GM13976 (cell line): Measurements from ENCODE around the gene ZNF385B.

Experiments used
- DNase-seq: peaks from one replicate; pipeline ENCODE4 v3.0.0; 2012; ENCODE audit warnings: low spot score
- CTCF ChIP-seq: IDR thresholded peaks from 2 replicates; pipeline ENCODE4 v1.5.1; 2012; ENCODE audit warnings: borderline replicate concordance, mild to moderate bottlenecking; ENCODE audit not compliant: insufficient read depth; ENCODE audit errors: extremely low read depth, missing control alignments, control extremely low read depth
- in situ Hi-C: fragments of 300-500 bp; cut with MboI; formaldehyde crosslinking; loops from one replicate; pipeline ENCODE4 v1.12.0; 2022; ENCODE audit warnings: low sequenced_read_pairs, mixed read lengths, inconsistent platforms; ENCODE audit not compliant: unreplicated experiment

The ZNF385B gene

DNA sequence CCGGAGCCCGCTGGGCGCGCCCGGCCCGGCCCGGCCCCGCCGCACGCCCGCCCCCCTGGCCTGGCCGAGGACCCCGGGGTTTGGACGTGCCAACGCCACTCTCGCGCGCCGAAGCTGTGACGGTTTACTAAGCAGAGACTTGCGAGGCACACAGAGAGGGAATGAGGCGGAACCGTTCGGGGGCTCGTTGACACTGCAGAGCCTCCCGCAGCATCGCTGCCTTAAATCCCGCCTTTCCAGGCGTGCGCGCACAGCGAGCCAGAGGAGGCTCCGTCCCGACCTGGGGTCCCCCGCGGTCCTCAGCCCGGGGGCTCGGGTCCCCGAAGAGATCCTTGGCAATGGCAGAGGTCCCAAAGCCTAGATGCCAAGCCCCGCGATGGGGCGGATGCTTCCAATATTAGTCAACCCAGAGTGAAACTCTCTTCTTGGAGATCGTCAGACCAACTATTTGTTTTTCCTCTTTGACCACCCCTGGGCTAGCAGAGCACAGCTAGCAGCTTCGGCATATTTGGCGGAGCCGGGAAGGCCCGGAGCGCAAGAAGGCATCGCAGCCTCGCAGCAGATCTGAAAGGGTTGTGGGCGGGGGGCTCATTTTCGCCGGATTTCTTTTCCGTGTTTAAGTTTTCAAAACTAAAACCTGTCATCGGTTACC is at the start of gene ZNF385B:
ZNF385B (minus strand) TSS at position 197 of the 652 bp plus-strand sequence.
- DNase-seq: peak; percentile 37
- in situ Hi-C loops: no loop called here
- TF ChIP-seq CTCF: no peak

- DNase-seq: no peak
- in situ Hi-C loops: no loop called here
- no peak for TF ChIP-seq CTCF
These were observed 49.3 kb upstream of the ZNF385B start for GRCh38 chr2:179910735-179911113.

DNA sequence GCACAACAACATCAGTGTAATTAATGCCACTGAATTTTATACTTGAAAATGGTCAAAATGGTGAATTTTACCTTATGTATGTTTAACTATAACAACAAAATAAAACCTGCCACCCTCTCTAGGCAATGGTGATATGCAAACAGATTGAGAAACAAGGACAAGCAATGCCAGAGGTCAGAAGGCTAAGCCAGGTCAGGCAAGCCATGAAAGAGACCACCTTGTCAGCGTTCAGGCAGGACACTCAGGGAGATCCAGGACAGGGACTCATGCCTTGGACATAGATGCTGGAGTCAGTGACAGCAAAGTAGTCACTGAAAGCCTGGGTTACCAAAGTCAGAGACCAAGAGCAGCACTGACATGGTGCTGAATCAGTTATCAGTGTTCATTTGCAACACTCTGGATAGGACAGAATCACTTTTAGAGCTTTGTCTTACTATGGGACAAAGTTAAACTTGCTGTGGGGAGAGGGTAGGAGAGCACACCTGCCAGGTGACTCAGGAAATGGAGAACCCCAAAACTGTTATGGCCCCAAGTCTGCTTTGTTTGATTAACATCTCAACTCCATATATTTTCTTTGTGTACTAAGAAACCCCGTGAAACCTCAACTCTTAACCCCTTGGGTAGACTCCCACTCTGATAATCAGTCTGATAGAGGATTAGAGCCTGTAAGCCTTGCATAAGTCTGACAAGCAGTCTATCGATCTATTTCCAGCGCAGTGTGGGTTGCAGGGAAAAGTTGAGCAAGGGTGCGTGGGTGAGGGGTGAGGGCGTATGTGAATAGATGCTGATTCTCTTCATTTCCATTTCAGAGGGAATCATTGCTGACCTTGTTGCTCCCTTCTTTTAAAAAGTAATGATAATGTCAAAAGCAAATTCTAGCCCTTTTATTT is 48.7 kb upstream of the ZNF385B start:
- in situ Hi-C loops: no loop called here
- TF ChIP-seq CTCF: no peak
- DNase-seq: no peak

- no peak for TF ChIP-seq CTCF
- DNase-seq: no peak
- in situ Hi-C loops: no loop called here
These were observed 39.2 kb upstream of the ZNF385B start for GRCh38 chr2:179900655-179901054.

- DNase-seq: no peak
- in situ Hi-C loops: no loop called here
- TF ChIP-seq CTCF: no peak
These were observed 38.3 kb upstream of the ZNF385B start for GRCh38 chr2:179899666-179900065.

DNA sequence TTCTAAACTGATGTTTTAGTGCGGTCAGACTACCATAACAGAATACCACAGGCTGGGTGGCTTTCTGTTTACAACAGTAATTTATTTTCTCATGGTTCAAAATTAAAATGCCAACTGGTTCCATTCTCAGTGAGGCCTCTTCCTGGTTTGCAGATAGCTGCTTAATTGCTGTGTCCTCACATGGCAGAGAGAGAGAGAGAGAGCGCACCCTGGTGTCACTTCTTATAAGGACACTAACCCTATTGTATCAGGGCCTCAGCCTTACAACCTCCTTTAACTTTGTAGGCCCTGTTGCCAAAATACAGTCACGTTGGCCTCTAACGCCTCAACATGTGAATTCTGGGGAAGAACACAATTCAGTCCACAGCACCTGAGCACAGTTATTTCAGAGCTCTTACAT is 37.5 kb upstream of the ZNF385B start:
- in situ Hi-C loops: no loop called here
- no peak for TF ChIP-seq CTCF

More for the DNA sequence above, 37.5 kb upstream of the ZNF385B start:
- no peak for DNase-seq
